ENCODE data around the gene CYP3A5. TPM values are rescaled to one million over a fixed set of nuclear protein-coding genes. Genes with fewer than 3 reads are reported as not detected.
"Not testable (repeated sequence)": the region's sequence is repeated elsewhere in the genome, so short reads cannot be mapped to it uniquely, and the experiment has no call there.

The CYP3A5 gene
- total RNA-seq, 1 donor from 2014 or later = 15.1 TPM

GRCh38 chr7:99653754-99654153 is 26.0 kb downstream of the CYP3A5 start:
- intact Hi-C loops (cut with DNase I) = no loop called here
- ATAC-seq = no peak
- no peak for TF ChIP-seq CTCF (IDR thresholded peaks at IDR 0.05)

DNA sequence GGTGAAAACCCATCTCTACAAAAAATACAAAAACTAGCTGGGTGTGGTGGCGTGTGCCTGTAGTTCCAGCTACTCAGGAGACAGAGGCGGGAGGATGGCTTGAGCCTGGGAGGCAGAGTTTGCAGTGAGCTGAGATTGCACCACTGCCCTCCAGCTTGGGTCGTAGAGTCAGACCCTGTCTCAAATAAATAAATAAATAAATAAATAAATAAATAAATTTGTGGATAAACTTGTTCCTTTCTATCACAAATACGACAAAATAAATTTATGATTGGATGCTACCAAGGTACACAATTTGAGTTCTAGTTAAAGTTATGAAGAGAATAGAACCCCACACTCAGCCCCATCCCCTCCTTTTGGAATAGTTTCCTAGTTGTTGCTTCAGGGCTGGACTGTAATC is 26.5 kb downstream of the CYP3A5 start:
- ATAC-seq; H3K4me1 ChIP-seq; H3K4me3 ChIP-seq; H3K27ac ChIP-seq; intact Hi-C loops (cut with DNase I); H3K36me3 ChIP-seq; H3K27me3 ChIP-seq; DNase-seq; H3K9me3 ChIP-seq: not testable (repeated sequence)

More at GRCh38 chr7:99653754-99654153, 26.0 kb downstream of the CYP3A5 start:
- Histone ChIP-seq H3K4me3 (no peak overlapping the region), H3K27me3 (no peaks in the 10 kb centered on the region), H3K36me3 (no peaks in the 10 kb centered on the region), H3K4me1 (no peaks in the 10 kb centered on the region), H3K9me3 (no peaks in the 10 kb centered on the region), H3K27ac (no peak overlapping the region)
- no peak for DNase-seq

- no peak for TF ChIP-seq CTCF (IDR thresholded peaks at IDR 0.05)
- no peaks in the 10 kb centered on the region for H3K27me3 ChIP-seq
- H3K36me3 ChIP-seq = no peaks in the 10 kb centered on the region
- ATAC-seq (no peak), DNase-seq (no peak)
- no peaks in the 10 kb centered on the region for H3K9me3 ChIP-seq
- H3K4me3 ChIP-seq = no peak overlapping the region
- intact Hi-C loops (cut with DNase I) = no loop called here
- H3K27ac ChIP-seq = no peak overlapping the region
- no peaks in the 10 kb centered on the region for H3K4me1 ChIP-seq
These were observed 27.1 kb downstream of the CYP3A5 start for GRCh38 chr7:99652671-99653070.

GRCh38 chr7:99651290-99651689 is 28.5 kb downstream of the CYP3A5 start:
- no peak for DNase-seq

GRCh38 chr7:99648843-99649242 is 31.0 kb downstream of the CYP3A5 start:
- TF ChIP-seq CTCF (IDR thresholded peaks at IDR 0.05) = no peak
- ATAC-seq (no peak), DNase-seq (no peak)
- no peak overlapping the region for H3K4me3 ChIP-seq
- no peaks in the 10 kb centered on the region for H3K36me3 ChIP-seq
- no peaks in the 10 kb centered on the region for H3K27me3 ChIP-seq
- H3K4me1 ChIP-seq = no peaks in the 10 kb centered on the region
- H3K27ac ChIP-seq = no peak overlapping the region
- intact Hi-C loops (cut with DNase I) = no loop called here
- H3K9me3 ChIP-seq = no peaks in the 10 kb centered on the region

More at GRCh38 chr7:99651290-99651689, 28.5 kb downstream of the CYP3A5 start:
- no peak overlapping the region for H3K27ac ChIP-seq
- H3K27me3 ChIP-seq = no peaks in the 10 kb centered on the region
- H3K4me3 ChIP-seq = no peak overlapping the region
- H3K36me3 ChIP-seq = no peaks in the 10 kb centered on the region
- H3K4me1 ChIP-seq = no peaks in the 10 kb centered on the region
- no peaks in the 10 kb centered on the region for H3K9me3 ChIP-seq
- no peak for TF ChIP-seq CTCF (IDR thresholded peaks at IDR 0.05)
- ATAC-seq = no peak
- intact Hi-C loops (cut with DNase I) = no loop called here

GRCh38 chr7:99645590-99645989 is 34.2 kb downstream of the CYP3A5 start:
- ATAC-seq = no peak
- no peaks in the 10 kb centered on the region for H3K9me3 ChIP-seq
- no peak for TF ChIP-seq CTCF (IDR thresholded peaks at IDR 0.05)

More at GRCh38 chr7:99645590-99645989, 34.2 kb downstream of the CYP3A5 start:
- no peak overlapping the region for H3K4me3 ChIP-seq
- no peak overlapping the region for H3K27ac ChIP-seq
- DNase-seq = no peak
- no peaks in the 10 kb centered on the region for H3K27me3 ChIP-seq
- intact Hi-C loops (cut with DNase I) = no loop called here
- H3K36me3 ChIP-seq = no peaks in the 10 kb centered on the region
- no peaks in the 10 kb centered on the region for H3K4me1 ChIP-seq
